IMR-90 (cell line): ENCODE measurements around the gene THADA. TPM values are rescaled to one million over a fixed set of nuclear protein-coding genes. Genes with fewer than 3 reads are reported as not detected.

Source experiments
- ATAC-seq: fragments of 200-7000 bp; cut with Tn5 transposase; 2 replicates; pipeline ENCODE4 v1.9.1; 2020; ENCODE audit warnings: low read depth, mild to moderate bottlenecking, moderate library complexity
- BruUV-seq: library from RNA; stranded (reverse); fragments of 400-500 nt; replicated peaks from 2 replicates; lab custom pipeline; 2021; lab: Mats Ljungman, UMichigan
- CTCF ChIA-PET: fragments of 300-600 bp; formaldehyde crosslinking; extraction: SDS; loops from one replicate; lab custom pipeline; 2021; ENCODE audit warnings: antibody characterized with exemption; lab: Yijun Ruan, JAX
- POLR2A ChIA-PET: fragments of 300-600 bp; sonication (Branson Sonifier 250); formaldehyde crosslinking; loops from one replicate; lab custom pipeline; 2022; ENCODE audit warnings: antibody characterized with exemption; ENCODE audit not compliant: unreplicated experiment; lab: Charles Lee
- DNase-seq: peaks from one replicate; pipeline ENCODE4 v3.0.0; 2013
- H2AFZ ChIP-seq: replicated peaks from 2 replicates; pipeline ENCODE3; 2013; ENCODE audit warnings: low read length, mild to moderate bottlenecking; ENCODE audit not compliant: poor library complexity
- H2AK5ac ChIP-seq: 2 replicates; pipeline ENCODE4 v1.6.1; 2013; ENCODE audit warnings: low read depth, low read length, inconsistent platforms
- H2AK9ac ChIP-seq: replicated peaks from 2 replicates; pipeline ENCODE3; 2013; ENCODE audit warnings: mild to moderate bottlenecking, low read depth, low read length, moderate library complexity; ENCODE audit not compliant: poor library complexity
- H2BK120ac ChIP-seq: 2 replicates; pipeline ENCODE4 v1.6.1; 2013; ENCODE audit warnings: low read depth, low read length, inconsistent platforms
- H2BK15ac ChIP-seq: 3 replicates; pipeline ENCODE4 v1.6.1; 2013; ENCODE audit warnings: low read depth, low read length, inconsistent platforms
- H2BK20ac ChIP-seq: 2 replicates; pipeline ENCODE4 v1.6.1; 2013; ENCODE audit warnings: low read depth, mild to moderate bottlenecking, inconsistent platforms, low read length, moderate library complexity
- H2BK5ac ChIP-seq: 2 replicates; pipeline ENCODE4 v1.6.1; 2013; ENCODE audit warnings: mild to moderate bottlenecking, low read depth, low read length, inconsistent platforms; ENCODE audit not compliant: poor library complexity, severe bottlenecking
- H3K14ac ChIP-seq: replicated peaks from 2 replicates; pipeline ENCODE4 v1.6.1; 2013; ENCODE audit warnings: low read depth, low read length, inconsistent platforms
- H3K18ac ChIP-seq: 2 replicates; pipeline ENCODE4 v1.6.1; 2013; ENCODE audit warnings: low read depth, low read length, control low read depth
- H3K23ac ChIP-seq: 2 replicates; pipeline ENCODE4 v1.6.1; 2013; ENCODE audit warnings: low read depth, low read length, inconsistent platforms
- H3K27ac ChIP-seq: 2 replicates; pipeline ENCODE4 v1.5.1; 2013; ENCODE audit warnings: mild to moderate bottlenecking, control low read depth, low read length; ENCODE audit not compliant: insufficient read depth
- H3K27me3 ChIP-seq: 2 replicates; pipeline ENCODE4 v1.6.1; 2013; ENCODE audit warnings: low read length; ENCODE audit not compliant: control insufficient read depth, insufficient read depth
- H3K36me3 ChIP-seq: 2 replicates; pipeline ENCODE4 v1.6.1; 2013; ENCODE audit warnings: low read length, mixed read lengths; ENCODE audit not compliant: control insufficient read depth, insufficient read depth
- H3K4ac ChIP-seq: 2 replicates; pipeline ENCODE4 v1.6.1; 2013; ENCODE audit warnings: low read depth, low read length, inconsistent platforms
- H3K4me1 ChIP-seq: 2 replicates; pipeline ENCODE4 v1.6.1; 2013; ENCODE audit warnings: low read length, mixed read lengths; ENCODE audit not compliant: control insufficient read depth, insufficient read depth
- H3K4me2 ChIP-seq: 2 replicates; pipeline ENCODE4 v1.6.1; 2013; ENCODE audit warnings: low read depth, mild to moderate bottlenecking, control low read depth, low read length, moderate library complexity
- H3K4me3 ChIP-seq: 2 replicates; pipeline ENCODE4 v1.5.1; 2013; ENCODE audit warnings: low read depth, mild to moderate bottlenecking, control low read depth, low read length, moderate library complexity; ENCODE audit not compliant: insufficient read depth
- H3K56ac ChIP-seq: 2 replicates; pipeline ENCODE4 v1.6.1; 2013; ENCODE audit warnings: low read length, inconsistent platforms; ENCODE audit not compliant: insufficient read depth; ENCODE audit errors: extremely low read depth
- H3K79me1 ChIP-seq, 2 experiments: 2 replicates each; pipeline ENCODE4 v1.6.1; 2013; ENCODE audit warnings: low read length in 2 of 2, inconsistent platforms in 1 of 2, low read depth in 1 of 2
- H3K9ac ChIP-seq: 2 replicates; pipeline ENCODE4 v1.6.1; 2013; ENCODE audit warnings: low read depth, low read length, control low read depth
- H3K9me1 ChIP-seq: 2 replicates; pipeline ENCODE4 v1.6.1; 2013; ENCODE audit warnings: low read length, inconsistent platforms; ENCODE audit not compliant: insufficient read depth
- H3K9me3 ChIP-seq: 2 replicates; pipeline ENCODE4 v1.6.1; 2013; ENCODE audit warnings: low read length; ENCODE audit not compliant: control insufficient read depth, insufficient read depth
- H4K20me1 ChIP-seq: 2 replicates; pipeline ENCODE4 v1.6.1; 2013; ENCODE audit warnings: low read length, inconsistent platforms; ENCODE audit not compliant: insufficient read depth
- H4K5ac ChIP-seq: 2 replicates; pipeline ENCODE4 v1.6.1; 2013; ENCODE audit warnings: mild to moderate bottlenecking, low read depth, low read length, control low read depth
- H4K8ac ChIP-seq, 2 experiments: 2 replicates each; pipeline ENCODE4 v1.6.1; 2013; ENCODE audit warnings: low read depth in 2 of 2, low read length in 2 of 2, control low read depth in 1 of 2, inconsistent platforms in 1 of 2
- H4K91ac ChIP-seq: 2 replicates; pipeline ENCODE4 v1.6.1; 2013; ENCODE audit warnings: low read depth, low read length, inconsistent platforms; ENCODE audit not compliant: insufficient read depth
- CEBPB ChIP-seq: IDR thresholded peaks from 2 replicates; pipeline ENCODE4 v1.6.1; 2012; ENCODE audit warnings: low read depth, low read length, improper control_type of control experiment
- CHD1 ChIP-seq: IDR thresholded peaks from 2 replicates; pipeline ENCODE4 v1.6.1; 2012; ENCODE audit warnings: low read depth, low read length, improper control_type of control experiment
- FOS ChIP-seq: fragments of 150-350 bp; IDR thresholded peaks from 2 replicates; pipeline ENCODE4 v1.6.1; 2016; ENCODE audit warnings: low read depth, low read length
- MAFK ChIP-seq: IDR thresholded peaks from 2 replicates; pipeline ENCODE4 v1.6.1; 2012; ENCODE audit warnings: low read depth, low read length, improper control_type of control experiment
- MAZ ChIP-seq: IDR thresholded peaks from 2 replicates; pipeline ENCODE4 v1.6.1; 2012; ENCODE audit warnings: low read depth, mild to moderate bottlenecking, low read length, improper control_type of control experiment, moderate library complexity, borderline replicate concordance
- MXI1 ChIP-seq: IDR thresholded peaks from 2 replicates; pipeline ENCODE4 v1.6.1; 2012; ENCODE audit warnings: low read depth, mild to moderate bottlenecking, low read length, moderate library complexity, borderline replicate concordance
- NFE2L2 ChIP-seq: fragments of 150-350 bp; IDR thresholded peaks from 2 replicates; pipeline ENCODE4 v1.6.1; 2016; ENCODE audit warnings: low read depth, mild to moderate bottlenecking, low read length
- POLR2A ChIP-seq: IDR thresholded peaks from 2 replicates; pipeline ENCODE4 v1.6.1; 2012; ENCODE audit warnings: mild to moderate bottlenecking, low read depth, low read length
- RAD21 ChIP-seq: IDR thresholded peaks from 2 replicates; pipeline ENCODE4 v1.6.1; 2012; ENCODE audit warnings: low read length, improper control_type of control experiment
- RCOR1 ChIP-seq: IDR thresholded peaks from 2 replicates; pipeline ENCODE4 v1.6.1; 2012; ENCODE audit warnings: mild to moderate bottlenecking, low read length, improper control_type of control experiment; ENCODE audit not compliant: insufficient replicate concordance
- RFX5 ChIP-seq: IDR thresholded peaks from 2 replicates; pipeline ENCODE4 v1.8.0; 2012; ENCODE audit warnings: low read depth, mild to moderate bottlenecking, low read length, moderate library complexity
- SMC3 ChIP-seq: fragments of 150-350 bp; IDR thresholded peaks from 2 replicates; pipeline ENCODE4 v1.6.1; 2016; ENCODE audit warnings: low read depth, mild to moderate bottlenecking, antibody characterized with exemption, low read length, moderate library complexity
- WGBS, 2 experiments: methylation state at CpG; one replicate each; pipeline versions ENCODE4 v1.1.5 to v1.1.7; 2013; ENCODE audit warnings: missing lambda C conversion rate in 2 of 2; ENCODE audit not compliant: insufficient read length in 1 of 2; ENCODE audit errors: extremely low coverage in 2 of 2; 5-methylcytosine and 5-hydroxymethylcytosine counted together
- dilution Hi-C: fragments of 300-500 bp; cut with HindIII; formaldehyde crosslinking; loops from one replicate; pipeline ENCODE4 v1.14.3; 2018; ENCODE audit warnings: low sequenced_read_pairs; ENCODE audit not compliant: unreplicated experiment
- in situ Hi-C: fragments of 300-500 bp; cut with MboI; formaldehyde crosslinking; loops from 3 replicates; pipeline ENCODE4 v1.14.3; 2019; ENCODE audit warnings: low sequenced_read_pairs, inconsistent platforms, mixed read lengths
- intact Hi-C: fragments of 100-400 bp; cut with micrococcal nuclease; formaldehyde crosslinking; loops from 2 replicates; pipeline ENCODE4 v1.10.0; 2022
- polyA plus RNA-seq, 3 experiments: library from polyadenylated mRNA; depleted of rRNA; stranded (reverse); fragments of >200 nt; gene quantifications; 2 replicates each; pipeline ENCODE4 v1.2.3, GENCODE V29; 2012; ENCODE audit warnings: low replicate concordance in 1 of 3
- total RNA-seq: library from RNA; depleted of rRNA; stranded (reverse); fragments of >200 nt; gene quantifications from 2 replicates; pipeline ENCODE4 v1.2.3, GENCODE V29; 2012
- TF ChIP-seq, protein P1 (sequence below): conservative IDR thresholded peaks from 2 replicates; pipeline ENCODE4 v1.5.1; 2012; ENCODE audit warnings: mild to moderate bottlenecking, low read depth, low read length, improper control_type of control experiment
- TF ChIP-seq, protein P2 (sequence below): fragments of 150-350 bp; IDR thresholded peaks from 2 replicates; pipeline ENCODE4 v1.6.1; 2016; ENCODE audit warnings: low read depth, mild to moderate bottlenecking, low read length, moderate library complexity, borderline replicate concordance

Gene THADA
- total and polyA plus RNA-seq, 2 of the 4 experiments (the other 2 are of a cell fraction) = 10.5 to 21.3 TPM

DNA sequence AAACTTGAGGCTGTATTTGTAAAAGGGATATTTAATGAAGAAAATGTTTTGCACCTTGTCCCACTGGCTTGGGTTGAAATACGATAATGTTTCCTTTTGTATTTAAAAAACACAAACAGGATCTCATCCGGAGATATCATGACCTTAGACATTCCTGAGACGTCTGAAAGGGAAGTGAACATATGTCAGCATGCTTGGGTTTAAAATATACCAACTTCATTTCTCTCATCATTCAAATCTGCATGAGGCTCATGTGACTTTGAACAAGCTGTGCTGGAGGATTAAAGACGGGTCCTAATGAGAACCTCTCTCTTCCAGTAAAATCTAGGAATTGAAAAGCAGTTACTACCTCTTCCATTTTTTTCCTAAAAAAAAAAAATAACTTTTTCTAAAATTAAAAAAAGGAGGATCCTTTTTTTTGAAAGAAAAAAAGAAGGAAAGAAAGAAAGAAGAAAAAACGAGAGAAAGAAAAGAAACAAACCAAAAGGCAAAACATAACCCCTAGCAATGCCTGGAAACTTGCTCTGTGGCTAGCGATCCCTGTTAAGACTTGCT is 262.7 kb downstream of the THADA start (continued):
- no peak for TF ChIP-seq POLR2A

DNA sequence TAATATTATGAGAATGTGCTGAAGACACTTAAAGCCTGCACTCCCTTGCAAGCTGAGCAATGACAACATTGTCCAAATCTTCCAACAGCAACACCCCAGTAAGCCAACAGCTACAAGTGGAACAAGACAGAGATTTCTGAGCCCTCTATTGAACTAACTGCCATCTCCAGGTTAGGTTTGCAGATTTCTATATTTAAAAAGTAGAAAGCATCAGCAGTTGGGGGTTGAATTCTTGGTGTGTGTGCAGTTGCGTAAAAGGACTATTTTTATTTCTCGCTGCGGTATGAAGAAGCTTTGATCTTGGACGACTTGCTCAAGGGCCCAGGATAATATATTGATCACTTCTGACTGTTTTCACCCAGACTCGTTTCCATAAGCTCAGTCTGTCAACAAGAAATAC is 263.2 kb downstream of the THADA start:
- Histone ChIP-seq H3K27ac (no peak overlapping the region), H3K79me1 (no peaks in the 10 kb centered on the region), H2AK5ac (no peak overlapping the region), H3K4me1 (peaks cover 19% of the 10 kb centered on the region), H3K4me3 (no peak overlapping the region), H2BK5ac (no peak overlapping the region), H3K9ac (no peak overlapping the region), H2AFZ (no peak overlapping the region), H2BK120ac (peak overlapping the region; percentile 9; the same call in 1 of the 2 replicates), H3K23ac (no peak overlapping the region), H2BK15ac (peak overlapping the region; percentile 21; the same call in 1 of the 3 replicates), H2BK20ac (peak overlapping the region; percentile 28; the same call in 1 of the 2 replicates), H3K14ac (peak overlapping the region; percentile 61), H3K4me2 (no peak overlapping the region), H3K9me1 (no peaks in the 10 kb centered on the region), H3K9me3 (no peaks in the 10 kb centered on the region), H3K4ac (no peak overlapping the region), H3K27me3 (no peaks in the 10 kb centered on the region), H4K5ac (no peak overlapping the region), H3K18ac (no peak overlapping the region; the same call in 1 of the 2 replicates), H4K8ac (peak overlapping the region in 1 of 2 experiments; percentile 30; a peak in 1 of 4 replicates), H4K91ac (no peak overlapping the region), H2AK9ac (no peak overlapping the region), H3K56ac (no peak overlapping the region), H3K36me3 (no peaks in the 10 kb centered on the region), H4K20me1 (no peaks in the 10 kb centered on the region)
- no peak for ATAC-seq
- TF ChIP-seq MAZ (no peak), POLR2A (no peak), SMC3 (no peak), MAFK (no peak), FOS (no peak), CHD1 (no peak), RAD21 (no peak), MXI1 (no peak), RCOR1 (no peak), RFX5 (no peak), NFE2L2 (no peak), CEBPB (no peak)
- TF ChIP-seq, protein P1, sequence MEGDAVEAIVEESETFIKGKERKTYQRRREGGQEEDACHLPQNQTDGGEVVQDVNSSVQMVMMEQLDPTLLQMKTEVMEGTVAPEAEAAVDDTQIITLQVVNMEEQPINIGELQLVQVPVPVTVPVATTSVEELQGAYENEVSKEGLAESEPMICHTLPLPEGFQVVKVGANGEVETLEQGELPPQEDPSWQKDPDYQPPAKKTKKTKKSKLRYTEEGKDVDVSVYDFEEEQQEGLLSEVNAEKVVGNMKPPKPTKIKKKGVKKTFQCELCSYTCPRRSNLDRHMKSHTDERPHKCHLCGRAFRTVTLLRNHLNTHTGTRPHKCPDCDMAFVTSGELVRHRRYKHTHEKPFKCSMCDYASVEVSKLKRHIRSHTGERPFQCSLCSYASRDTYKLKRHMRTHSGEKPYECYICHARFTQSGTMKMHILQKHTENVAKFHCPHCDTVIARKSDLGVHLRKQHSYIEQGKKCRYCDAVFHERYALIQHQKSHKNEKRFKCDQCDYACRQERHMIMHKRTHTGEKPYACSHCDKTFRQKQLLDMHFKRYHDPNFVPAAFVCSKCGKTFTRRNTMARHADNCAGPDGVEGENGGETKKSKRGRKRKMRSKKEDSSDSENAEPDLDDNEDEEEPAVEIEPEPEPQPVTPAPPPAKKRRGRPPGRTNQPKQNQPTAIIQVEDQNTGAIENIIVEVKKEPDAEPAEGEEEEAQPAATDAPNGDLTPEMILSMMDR = no peak
- TF ChIP-seq, protein P2, sequence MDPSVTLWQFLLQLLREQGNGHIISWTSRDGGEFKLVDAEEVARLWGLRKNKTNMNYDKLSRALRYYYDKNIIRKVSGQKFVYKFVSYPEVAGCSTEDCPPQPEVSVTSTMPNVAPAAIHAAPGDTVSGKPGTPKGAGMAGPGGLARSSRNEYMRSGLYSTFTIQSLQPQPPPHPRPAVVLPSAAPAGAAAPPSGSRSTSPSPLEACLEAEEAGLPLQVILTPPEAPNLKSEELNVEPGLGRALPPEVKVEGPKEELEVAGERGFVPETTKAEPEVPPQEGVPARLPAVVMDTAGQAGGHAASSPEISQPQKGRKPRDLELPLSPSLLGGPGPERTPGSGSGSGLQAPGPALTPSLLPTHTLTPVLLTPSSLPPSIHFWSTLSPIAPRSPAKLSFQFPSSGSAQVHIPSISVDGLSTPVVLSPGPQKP = no peak
- dilution Hi-C loops = no loop called here
- WGBS, 2 experiments = no CpG with 5 or more reads among the region's 5 CpGs
- in situ Hi-C loops = no loop called here
- intact Hi-C loops = no loop called here
- POLR2A ChIA-PET = no interaction called here
- CTCF ChIA-PET = interaction anchor here (0.5 to 0.6 kb wide), 2 partner anchors 55 to 429 kb away, joined by 3 read pairs; no protein-coding TSS in a partner anchor
- DNase-seq = no peak
- no TSS peak for BruUV-seq
